Amygdala (tissue), 56 donors: ENCODE data around the gene FLAD1.

Experiments
- DNase-seq, 56 donors: peaks; one replicate each; lab custom pipeline; 2025; lab: John Stamatoyannopoulos, UW

Gene FLAD1

GRCh38 chr1:154982897-154983648, at the start of gene FLAD1:
FLAD1 (plus strand) TSS chr1:154983344; CDS start chr1:154983695, 351 bp downstream.
- DNase-seq, result peak; percentile 50 to 99 (median 94)

DNA sequence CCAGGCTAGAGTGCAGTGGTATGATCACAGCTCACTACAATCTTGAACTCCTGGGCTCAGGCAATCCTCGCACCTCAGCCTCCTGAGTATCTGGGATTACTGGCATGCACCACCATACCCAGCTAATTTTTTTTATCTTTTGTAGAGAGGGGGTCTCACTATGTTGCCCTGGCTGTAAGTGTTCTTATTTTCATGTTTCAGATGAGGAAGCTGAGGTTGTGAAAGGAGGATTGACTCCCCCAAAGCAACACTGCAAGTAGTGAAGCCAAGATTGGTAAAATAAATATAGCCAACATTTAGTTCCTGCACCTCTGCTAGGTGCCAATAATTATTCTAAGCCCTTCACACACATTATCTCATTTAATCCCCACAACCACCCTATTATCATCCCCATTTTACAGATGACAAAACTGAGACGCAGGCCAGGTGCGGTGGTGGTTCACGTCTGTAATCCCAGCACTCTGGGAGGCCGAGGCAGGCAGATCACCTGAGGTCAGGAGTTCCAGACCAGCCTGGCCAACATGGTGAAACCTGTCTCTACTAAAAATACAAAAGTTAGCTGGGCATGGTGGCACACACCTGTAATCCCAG, 48.7 kb upstream of the FLAD1 start:
- no peak for DNase-seq

DNA sequence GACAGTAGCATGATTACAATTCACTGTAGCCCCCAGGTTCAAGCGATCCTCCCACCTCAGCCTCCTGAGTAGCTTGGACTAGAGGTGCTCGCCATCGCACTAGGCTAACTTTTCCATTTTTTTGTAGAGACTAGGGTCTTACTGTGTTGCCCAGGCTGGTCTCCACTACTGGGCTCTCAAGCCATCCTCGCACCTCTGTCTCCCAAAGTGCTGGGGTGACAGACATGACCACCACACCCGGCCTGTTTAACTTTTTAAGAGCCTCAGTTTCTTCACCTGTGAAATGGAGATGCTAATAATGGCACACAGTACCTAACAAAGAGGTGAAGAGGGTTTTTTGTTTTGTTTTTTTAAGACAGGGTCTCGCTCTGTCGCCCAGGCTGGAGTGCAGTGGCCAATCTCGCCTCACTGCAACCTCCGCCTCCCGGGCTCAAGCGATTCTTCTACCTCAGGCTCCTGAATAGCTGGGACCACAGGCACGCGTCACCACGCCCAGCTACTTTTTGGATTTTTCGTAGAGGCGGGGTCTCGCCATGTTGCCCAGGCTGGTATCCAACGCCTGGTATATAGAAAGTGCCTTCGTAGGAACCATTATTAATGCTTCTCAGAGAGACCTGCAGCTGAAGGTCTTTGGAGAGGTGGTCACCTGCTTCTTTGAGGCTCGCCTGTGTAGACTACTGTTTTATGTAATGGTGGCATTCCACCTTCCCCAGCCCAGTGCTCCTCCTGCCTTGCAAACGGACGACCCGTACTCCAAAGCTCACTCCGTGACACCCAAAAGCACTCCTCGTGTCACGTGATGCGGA, 47.2 kb upstream of the FLAD1 start:
- DNase-seq, result no peak

- DNase-seq, result peak; percentile 75 to 99 (median 95)
These were observed 46.5 kb upstream of the FLAD1 start, which contains the start of gene PMVK for GRCh38 chr1:154936555-154937084. PMVK (minus strand) TSS chr1:154936719; CDS start chr1:154936685, 34 bp downstream.

DNA sequence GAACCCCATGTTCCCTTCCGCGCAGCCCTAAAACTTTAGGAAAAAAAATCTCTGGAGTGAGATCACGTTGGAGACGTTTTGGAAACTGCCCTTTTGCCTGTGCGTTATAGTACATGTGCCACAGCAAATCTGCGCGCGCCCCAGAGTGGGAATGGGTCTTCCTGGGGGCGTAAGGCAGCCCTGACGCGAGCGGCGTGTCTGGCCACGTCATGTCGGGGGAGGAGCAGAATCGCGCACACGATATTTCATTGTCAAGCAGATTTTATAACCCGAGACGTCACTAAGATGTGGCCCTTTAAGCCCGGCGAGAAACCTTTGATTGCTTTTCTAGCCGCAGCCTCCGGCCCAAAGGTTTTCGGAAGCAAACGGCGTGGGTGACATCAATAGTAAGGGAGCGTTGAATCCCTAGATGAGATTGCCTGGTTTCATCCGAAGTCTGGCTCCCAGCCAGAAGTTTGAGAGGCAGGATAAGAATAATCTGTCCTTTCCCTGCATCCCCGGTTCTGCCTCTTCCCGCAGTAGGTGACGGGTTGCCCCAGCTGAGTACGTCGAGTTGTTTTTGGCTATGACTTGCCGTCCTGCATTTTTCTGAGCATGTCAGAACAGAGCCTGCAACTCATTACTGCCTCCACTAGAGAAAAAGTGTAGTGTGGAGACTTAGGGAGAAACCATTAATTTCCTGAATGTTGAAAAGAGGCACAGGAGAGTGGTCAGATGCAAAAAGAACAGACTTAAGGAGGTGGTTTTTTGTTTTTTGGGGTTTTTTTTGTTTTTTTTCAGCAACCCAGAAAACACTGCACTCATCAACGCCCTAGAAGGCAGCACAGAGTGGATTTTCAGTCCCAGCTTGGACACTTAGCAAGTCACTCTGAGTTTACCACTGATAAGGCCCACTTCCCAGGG, 45.8 kb upstream of the FLAD1 start:
- peak in 55 of 56 donors; percentile 59 to 99 (median 93) for DNase-seq

DNA sequence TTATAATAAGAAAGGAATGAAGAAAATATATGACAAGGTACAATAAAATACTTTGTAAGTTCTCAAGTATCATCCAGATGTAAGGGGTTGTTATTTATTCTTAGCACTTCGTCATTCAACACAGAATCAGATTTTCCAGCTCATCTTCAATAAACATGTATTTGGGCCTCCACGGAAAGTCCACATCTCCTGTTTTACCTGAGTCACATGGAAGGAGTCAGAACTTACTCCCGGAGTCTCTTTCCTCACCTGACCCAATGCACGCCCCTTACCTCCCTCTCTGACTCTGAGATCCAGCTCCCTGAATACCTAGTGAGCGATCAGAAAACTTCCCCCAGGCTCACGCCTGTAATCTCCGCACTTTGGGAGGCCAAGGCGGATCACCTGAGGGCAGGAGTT, 45.2 kb upstream of the FLAD1 start:
- no peak for DNase-seq

DNA sequence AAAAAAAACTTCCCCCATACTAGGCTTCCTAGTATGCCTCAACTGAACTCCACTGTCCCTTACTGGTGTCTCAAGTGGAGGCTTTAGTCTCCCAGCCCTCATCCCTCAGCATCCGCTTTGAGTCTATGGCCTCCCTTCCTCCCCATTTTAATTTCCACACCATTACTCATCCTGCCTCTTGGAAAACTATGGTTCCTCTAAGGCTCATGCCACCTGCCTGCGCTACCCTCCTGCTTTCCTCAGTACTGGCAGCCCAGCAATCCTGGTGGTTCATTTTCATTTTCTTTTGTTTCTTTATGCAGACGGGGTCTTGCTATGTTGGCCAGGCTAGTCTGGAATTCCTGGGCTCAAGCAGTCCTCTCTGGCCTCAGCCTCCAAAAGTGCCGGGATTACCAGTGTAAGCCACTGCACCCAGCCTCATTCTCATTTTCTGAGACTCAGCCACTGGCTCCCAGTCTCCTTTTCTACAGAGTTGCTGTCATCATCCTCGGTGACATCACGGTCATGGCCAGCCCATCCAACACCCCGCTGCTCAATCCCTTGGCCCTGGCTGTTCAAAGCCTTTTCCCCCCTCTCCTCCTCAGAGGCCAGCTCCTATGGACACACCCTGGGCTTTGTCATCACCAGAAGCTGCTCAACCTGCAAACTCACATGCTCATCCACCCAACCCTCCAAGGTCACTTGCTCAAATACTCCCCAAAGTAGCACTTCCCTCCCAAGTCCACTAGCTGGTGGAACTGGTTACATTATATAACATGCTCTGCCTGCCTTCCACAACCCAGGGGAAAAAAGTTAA, 44.3 kb upstream of the FLAD1 start:
- DNase-seq, result no peak

GRCh38 chr1:154940213-154940560, 43.0 kb upstream of the FLAD1 start:
- DNase-seq, result no peak

- peak in 5 of 56 donors; percentile 13 to 36 (median 23) for DNase-seq
These were observed 42.4 kb upstream of the FLAD1 start for GRCh38 chr1:154940651-154941194.

- peak in 12 of 56 donors; percentile 11 to 31 (median 20) for DNase-seq
These were observed 41.7 kb upstream of the FLAD1 start for GRCh38 chr1:154941333-154942013.

DNA sequence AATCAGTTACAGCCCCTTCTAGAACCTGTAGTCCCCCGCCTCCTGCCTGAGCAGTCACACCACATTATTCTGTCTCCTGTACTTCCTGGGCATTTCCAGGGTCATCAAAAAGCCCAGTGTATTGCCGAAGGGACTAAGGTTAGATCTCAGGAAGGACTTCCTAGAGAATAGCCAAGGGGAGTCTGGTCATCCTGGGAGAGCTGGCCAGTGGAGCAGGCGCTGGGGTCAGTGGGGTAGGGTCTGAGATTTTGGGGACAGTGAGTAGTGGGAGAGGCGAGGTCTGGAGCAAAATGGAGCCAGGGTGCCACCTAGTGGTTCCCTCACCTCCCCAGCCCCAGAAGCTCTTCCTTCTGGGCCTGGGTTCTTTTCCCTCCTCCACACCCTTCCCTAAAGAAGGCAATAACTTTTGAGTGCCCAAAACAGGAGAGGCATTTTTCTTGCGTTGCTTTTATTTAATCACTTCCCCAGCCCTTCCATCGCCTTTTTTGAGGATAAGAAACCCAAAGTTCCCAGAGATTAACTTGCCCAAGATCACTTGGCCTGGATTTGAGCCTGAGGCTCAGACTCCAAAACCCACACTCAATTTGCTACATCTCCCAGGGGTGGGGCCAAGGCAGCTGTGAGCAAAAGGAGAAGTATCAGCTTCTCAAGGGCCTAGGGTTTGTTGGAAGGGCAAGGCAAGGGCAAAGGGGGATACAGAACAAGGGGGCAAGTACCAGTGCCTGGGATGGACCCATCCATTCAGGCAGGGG, 39.3 kb upstream of the FLAD1 start:
- DNase-seq, result peak in 7 of 56 donors; percentile 7 to 36 (median 17)

DNA sequence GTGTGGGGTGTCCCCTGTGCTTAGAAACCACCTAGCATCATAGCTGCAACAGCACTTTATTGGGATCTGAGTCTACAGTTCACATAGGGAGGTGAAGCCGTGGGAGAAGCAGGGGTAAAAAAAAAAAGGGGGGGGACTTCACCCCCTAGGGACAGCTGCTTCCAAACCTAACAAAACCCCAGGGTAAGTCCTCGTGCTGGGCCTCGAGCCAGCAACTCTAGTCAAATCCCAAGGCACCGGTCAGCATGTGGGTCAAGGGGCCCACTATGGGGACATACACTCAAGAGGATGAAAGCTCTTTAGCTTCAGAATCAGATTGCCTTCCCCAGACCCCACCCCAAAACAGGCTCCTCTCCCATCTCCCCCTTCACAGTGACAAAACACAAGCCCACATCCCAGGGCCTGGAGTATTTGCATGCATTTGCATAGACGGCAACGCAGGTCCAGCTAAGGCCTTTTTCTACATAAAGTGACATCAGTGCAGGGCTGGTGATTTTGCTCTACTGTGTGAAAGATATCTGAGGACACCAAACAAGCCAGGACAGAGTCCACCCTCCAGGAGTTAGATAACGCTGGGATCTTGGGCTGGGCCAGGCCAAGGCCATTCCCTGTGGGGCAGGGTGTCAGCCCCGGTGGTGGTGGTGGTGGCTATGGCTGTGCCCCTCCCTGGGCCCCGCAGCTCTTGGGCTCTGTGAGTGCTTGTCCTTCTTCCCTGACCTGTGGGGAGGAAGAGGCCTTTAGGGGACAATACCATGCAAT, 38.6 kb upstream of the FLAD1 start:
- no peak for DNase-seq

DNA sequence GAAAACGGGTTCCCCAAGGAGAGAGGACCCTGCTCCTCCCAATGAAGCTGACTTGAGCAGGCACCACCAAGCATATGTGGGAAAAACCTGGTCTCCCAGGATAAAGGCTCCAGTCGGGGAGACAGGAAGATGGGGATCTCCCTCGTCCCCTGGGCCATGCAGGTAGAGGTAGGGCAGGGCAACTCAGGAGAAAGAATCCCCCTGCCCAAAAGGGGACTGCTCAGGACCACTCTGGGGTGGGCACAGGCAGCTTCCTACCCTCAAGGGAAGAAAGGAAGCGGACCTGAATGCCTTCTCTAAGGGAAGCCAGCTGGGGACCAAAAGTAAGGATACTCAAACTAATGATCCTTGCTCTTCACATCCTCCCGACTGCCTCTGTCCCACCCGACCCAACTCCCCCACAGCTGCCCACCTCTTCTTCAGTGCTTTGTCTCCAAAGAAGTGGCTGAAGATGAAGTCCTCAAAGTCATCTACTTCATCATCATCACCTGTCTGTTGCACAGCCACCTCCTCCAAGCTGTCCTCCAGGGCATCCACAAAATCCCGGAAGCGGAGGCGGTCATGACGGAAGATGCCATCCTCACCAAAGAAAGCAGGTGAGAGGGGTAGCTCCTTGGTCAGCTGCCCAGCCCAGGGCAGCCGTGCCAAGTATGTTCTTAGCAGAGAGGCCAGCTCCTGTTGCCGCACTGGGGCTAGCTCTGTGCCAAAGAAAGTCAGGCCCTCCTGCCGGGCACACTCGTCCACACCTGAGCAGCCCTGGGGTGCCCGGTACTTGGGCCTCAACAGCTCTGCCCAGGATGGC, 37.8 kb upstream of the FLAD1 start:
- no peak for DNase-seq

DNA sequence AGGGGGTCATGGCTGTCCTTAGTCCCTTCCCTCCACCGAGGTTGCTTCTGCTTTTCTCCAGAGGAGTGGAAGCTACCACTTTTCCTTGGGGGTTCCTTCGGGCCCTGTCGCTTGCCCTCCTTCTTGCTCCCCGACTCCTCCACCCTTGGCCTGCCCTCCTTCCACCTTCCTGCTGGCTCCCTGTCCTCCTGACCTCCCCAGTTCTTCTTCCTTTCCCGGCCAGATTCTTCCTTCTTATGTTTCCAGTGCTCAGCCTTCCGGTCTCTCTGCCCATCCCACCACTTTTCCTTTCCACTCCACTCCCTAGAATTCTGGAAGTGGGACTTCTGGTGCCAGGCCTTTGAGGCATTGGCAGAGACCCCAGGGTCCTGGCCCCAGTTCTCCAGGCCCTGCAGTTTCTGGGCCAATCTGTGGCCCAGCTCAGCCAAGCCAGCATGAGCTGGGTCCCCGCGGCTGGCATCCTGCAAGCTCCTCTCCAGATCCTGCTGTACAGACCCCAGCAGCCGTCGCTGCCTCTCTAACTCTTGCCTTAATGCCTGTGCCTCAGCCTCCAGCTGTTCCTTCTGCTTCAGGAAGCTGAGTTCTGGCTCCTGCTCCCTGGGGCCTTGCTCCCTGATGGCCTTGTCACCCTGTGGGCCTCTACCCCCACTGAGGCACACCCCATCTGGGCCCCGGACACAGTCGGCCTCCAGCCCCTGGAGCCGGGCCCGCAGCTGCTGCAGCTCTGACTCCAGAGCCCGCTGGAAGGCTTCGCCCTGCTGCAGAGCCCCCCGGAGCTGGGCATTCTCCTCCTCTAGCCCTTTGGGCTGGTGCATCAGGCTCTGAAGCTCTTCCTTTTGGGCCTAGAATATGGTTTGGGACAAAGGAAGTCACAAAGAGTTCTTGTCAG, 36.9 kb upstream of the FLAD1 start:
- peak in 21 of 56 donors; percentile 9 to 69 (median 37) for DNase-seq

DNA sequence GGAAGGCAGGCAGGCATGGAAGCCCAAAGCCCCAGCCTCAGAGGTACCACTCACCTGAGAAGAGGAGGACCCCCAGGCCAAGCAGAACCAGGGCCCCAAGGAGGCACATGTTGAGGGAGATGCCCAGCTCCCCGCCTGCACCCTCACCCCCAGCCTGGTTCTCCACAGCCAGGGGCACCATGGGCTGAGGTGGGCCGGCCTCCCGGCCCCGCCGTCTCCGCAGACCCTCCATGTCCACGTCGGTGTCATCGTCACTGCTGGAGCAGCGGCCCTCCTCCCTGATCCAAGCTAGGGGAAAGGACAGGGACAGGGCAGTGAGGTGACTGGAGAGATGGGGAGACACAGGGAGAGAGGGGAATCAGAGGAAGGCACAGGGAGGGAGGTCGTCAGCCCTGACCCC, 35.1 kb upstream of the FLAD1 start:
- DNase-seq, result no peak
